ENCODE results near the gene OLFML2A.
"Not testable (repeated sequence)": the region's sequence is repeated elsewhere in the genome, so short reads cannot be mapped to it uniquely, and the experiment has no call there.

The OLFML2A gene

DNA sequence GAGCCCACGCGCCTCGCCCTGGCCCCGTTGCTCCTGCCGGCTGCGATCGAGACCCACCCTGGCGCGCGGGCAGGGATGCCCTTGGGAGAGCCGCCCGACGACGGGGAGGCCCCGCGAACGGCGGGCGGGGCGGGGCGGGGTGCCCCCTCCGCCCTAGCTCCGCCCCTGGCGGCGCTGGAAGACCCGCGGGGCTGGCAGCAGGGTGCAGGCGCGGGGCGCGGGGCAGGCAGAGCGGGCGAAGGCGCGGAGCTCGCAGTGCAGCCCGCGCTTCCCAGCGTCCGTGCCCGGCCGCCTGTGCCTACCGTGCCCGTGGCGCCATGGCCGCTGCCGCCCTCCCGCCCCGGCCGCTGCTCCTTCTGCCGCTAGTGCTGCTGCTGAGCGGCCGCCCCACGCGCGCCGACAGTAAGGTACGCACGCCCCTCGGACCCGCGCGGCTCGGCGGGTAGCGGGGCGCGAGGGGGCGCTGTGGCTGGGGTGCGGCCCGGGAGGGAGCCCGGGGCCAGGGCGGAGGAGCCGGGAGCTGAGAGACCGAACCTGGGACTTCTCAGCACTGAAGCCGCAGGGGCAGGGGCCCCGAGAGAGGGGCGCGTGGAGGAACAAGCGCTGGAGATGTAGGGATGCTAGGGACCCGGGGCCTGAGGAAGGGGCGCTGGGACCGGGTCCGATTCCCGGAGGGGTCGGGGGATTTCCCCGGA is at the start of gene OLFML2A:
TSS of gene OLFML2A (plus strand) at position 180 of the 695 bp plus-strand sequence. CDS start at position 318, 138 bp downstream.
- no peak for DNase-seq (ENCODE audit: low read depth in 2 of 2, low spot score in 1 of 2)

DNA sequence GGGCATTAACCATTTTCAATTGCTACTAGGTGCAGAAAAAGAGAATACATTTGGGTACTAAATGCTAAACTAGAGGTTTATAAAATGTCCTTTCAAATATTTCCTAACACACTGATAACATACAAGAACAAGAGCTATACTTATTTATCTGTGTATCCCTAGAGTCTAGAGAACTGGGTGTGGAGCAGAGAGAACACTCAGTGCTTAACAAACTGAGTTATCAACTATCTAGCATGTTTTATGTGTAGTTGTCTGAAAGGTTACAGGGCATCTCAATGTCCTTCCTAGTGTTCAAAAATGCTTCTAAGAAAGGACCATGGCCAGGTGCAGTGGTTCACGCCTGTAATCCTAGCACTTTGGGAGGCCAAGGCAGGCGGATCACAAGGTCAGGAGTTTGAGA is 46.2 kb upstream of the OLFML2A start:
- no peak for DNase-seq (ENCODE audit: low read depth in 2 of 2, low spot score in 1 of 2)

DNA sequence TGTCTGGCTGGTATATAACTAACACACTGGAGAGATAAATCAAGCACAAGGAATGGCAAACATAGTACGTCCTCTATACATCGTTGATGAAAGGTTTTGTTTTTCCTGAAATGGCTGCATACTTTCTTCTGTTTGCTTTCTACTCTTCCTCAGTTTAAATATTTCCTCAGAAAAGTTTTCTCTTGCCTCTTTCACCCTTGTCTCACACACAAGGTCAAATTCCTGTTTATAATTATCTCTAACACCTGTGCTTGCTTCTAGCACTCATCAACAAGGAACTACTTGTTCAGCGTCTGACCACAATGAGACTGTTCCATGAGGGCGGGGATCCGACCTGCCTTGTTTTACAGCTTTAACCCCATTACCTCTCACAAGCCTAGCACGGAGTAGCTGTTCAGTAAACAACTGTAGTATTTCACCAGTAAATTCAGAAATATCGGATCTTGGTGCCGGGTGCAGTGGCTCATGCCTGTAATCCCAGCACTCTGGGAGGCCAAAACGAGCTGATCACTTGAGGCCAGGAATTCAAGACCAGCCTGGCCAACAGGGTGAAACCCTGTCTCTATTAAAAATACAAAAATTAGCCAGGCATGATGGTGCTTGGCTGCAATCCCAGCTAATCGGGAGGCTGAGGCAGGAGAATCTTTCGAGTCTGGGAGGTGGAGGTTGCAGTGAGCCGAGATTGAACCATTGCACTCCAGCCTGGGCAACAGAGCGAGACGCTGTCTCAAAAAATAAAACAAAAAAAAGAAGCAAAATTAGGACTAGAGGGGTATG is 42.8 kb upstream of the OLFML2A start:
- no peak for DNase-seq (ENCODE audit: low read depth in 2 of 2, low spot score in 1 of 2)

DNA sequence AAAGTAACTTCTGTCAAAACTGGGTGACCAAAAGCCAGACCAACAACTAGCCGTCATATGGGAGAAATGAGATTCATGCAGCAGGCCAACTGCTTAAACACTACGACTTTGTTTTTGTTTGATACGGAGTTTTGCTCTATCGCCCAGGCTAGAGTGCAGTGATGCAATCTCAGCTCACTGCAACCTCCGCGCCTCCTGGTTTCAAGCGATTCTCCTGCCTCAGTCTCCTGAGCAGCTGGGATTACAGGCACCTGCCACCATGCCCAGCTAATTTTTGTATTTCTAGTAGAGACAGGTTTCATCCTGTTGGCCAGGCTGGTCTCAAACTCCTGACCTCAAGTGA is 42.2 kb upstream of the OLFML2A start:
- DNase-seq (ENCODE audit: low read depth in 2 of 2, low spot score in 1 of 2) = not testable (repeated sequence)

DNA sequence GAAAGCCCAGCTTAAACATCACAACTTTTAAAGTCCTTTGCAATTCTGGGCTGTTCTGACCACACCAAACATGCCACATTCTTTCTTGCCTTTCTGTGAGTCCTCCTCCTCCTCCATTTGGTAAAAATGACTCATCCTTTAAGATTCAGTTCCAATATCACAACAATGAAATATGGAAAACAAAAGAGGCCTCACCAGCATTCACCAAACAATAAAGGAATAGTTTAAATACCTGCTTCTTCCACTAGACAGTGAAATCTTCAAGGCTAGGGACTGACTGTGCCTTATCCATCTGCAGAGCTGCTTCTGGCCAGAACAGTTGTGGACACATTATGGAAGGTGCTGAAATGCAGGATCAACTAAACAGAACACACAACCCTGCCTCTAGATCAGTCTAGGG is 41.8 kb upstream of the OLFML2A start:
- no peak for DNase-seq (ENCODE audit: low read depth in 2 of 2, low spot score in 1 of 2)

DNA sequence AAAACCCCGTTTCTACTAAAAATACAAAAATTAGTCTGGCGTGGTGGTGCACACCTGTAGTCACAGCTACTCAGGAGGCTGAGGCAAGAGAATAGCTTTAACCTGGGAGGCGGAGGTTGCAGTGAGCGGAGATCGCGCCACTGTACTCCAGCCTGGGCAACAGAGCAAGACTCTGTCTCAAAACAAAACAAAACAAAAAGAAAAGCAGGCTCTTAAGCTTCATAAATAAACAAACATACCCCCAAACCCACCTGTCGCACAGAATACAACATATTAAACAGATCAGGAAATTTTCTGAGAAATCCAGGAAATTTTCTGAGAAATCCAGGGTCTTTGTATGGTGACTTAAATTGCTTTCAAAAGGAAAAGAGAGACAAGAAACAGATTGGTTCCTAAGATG is 38.9 kb upstream of the OLFML2A start:
- DNase-seq (ENCODE audit: low read depth in 2 of 2, low spot score in 1 of 2) = not testable (repeated sequence)

DNA sequence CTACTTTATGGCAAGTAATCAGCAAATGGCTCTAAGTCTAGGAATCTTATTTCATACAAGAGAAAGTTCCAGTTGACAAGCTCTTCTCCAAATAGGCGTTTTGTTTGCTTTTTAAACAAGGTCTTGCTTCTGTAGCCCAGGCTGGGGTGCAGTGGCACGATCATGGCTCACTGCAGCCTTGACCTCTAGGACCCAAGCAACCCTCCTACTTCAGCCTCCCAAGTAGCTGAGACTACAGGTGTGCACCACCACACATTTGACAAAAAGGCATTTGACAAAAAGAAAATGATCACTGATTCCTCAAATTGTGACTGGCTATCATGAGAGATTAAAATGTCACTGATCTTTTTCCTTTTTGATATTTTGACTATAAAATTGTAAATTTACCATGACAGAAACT is 37.6 kb upstream of the OLFML2A start:
- no peak for DNase-seq (ENCODE audit: low read depth in 2 of 2, low spot score in 1 of 2)

DNA sequence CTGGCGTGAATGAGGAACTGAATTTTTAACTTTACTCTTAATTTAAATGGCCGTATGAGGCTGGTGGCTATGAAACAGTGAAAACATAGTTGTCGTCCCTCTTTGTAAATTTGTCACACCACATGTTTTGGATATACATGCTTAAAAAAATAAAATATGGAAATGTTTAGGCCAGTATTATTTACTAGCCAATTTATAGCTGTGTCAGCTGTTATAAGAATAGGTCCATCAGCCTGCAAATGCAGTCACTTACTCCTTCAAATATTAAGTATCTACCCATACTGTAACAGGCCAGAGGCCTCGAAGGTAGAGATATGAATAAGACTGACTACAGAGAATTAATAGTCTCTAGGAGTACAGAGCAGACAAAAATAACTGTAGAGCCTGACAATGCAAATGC is 35.8 kb upstream of the OLFML2A start:
- DNase-seq (ENCODE audit: low read depth in 2 of 2, low spot score in 1 of 2) = no peak

DNA sequence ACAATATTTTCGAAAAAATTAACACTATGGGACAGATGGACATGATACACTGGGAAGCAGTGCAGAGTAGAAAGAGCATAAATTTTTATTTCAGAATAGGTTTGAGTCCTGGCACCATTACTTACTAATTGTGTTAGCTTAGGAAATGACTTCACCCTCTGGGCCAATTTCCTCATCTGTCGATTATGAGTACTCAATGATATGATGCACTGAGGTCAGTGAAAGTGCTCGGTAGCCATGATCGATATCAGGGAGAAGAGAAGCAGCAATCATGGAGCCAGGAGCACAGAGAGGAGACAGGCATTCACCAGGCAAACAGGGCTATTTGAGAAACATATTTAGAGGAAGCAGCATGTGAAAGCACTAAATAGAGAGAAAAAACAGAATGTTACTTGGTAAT is 35.3 kb upstream of the OLFML2A start:
- no peak for DNase-seq (ENCODE audit: low read depth in 2 of 2, low spot score in 1 of 2)

DNA sequence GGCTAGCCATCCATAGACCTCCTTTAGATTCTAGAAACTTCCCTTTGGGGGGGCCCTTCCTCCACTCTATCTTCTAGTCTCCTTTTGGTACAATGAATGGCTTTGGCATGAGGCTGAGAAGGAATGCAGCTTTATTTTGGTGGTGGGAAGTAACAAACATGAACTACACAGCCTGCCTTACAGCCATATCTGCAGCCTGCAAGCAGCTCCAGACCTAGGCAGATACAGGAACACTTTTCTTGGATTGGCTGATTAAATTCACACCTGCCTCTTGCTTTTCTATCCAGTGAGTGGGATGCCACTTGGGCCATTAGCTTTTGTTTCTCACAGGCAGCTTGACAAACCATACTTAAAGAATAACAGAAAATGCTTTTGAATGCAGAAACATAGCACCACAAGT is 34.0 kb upstream of the OLFML2A start:
- no peak for DNase-seq (ENCODE audit: low read depth in 2 of 2, low spot score in 1 of 2)

DNA sequence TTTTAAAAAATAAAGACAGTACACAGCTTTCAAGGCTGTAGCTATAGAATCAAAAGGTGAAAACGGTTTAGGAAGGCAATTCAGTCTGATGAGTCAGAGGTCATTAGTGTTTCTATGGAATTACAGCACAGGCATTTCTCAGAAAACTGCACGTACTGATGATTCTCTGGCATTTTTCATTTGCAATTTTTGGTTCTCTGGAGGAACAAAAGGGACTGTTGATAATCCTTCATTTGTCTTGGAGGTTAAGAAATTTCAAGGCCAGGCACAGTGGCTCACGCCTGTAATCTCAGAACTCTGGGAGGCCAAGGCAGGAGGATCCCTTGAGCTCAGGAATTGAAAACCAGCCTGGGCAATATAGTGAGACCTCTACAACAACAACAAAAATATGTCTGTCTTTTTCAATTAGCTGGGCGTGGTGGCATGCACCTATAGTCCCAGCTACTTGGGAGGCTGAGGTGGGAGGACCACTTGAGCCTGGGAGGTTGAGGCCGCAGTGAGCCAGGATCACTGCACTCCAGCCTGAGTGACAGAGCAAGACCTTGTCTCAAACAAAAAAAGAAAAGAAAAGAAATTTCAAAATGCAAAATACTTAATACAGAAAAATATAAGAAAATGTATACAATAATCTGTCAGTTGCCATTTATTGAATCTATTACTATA is 33.1 kb upstream of the OLFML2A start:
- no peak for DNase-seq (ENCODE audit: low read depth in 2 of 2, low spot score in 1 of 2)

DNA sequence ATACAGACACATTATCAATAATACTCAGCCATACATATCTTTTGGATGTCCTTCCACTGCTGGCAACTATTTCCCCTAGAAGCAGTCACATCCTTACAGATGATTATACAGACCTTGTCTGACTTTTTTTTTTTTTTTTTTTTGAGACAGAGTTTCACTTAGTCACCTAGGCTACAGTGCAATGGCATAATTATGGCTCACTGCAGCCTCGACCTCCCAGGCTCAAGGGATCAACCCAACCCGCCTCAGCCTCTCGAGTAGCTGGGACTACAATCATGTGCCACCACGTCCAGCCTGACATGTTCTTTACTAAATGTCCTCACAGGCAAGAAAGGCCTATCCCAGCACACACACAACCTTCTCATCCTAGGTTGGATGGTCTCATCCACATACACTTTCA is 29.9 kb upstream of the OLFML2A start:
- DNase-seq (ENCODE audit: low read depth in 2 of 2, low spot score in 1 of 2) = no peak

DNA sequence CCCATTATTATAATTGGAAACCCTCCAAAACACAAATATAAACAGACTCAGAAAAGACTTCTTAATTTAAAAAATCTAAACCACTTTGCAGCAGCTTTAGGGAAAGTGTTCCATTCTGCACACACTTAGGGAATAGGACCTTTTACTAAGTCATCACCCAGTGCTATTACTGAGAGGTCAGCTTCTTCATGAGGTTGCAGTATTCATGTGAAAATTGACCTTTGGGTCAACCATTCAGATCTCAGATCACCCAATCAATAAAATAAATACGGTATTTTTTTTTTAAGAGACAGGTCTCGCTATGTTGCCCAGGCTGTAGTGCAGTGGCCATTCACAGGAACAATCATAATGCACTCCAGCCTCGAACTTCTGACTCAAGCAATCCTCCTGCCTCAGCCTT is 27.6 kb upstream of the OLFML2A start:
- DNase-seq (ENCODE audit: low read depth in 2 of 2, low spot score in 1 of 2) = no peak

DNA sequence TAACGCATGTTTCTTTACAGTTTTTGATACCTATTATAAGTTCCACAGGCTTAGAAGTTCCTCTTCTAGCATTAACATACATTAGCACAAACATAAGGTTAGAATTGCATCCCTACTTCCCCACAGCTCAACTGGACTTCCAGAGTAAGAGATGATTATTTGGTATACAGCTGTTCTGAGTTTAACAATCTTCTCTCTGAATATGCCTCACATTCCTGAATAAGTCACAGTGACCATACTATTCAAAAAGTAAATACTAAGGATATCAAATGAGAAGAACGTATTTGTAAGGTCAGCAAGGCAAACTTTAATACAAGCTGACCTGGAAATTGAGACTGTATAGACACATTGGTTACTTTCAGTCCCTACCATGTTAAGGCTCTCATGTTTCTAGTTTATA is 27.2 kb upstream of the OLFML2A start:
- no peak for DNase-seq (ENCODE audit: low read depth in 2 of 2, low spot score in 1 of 2)

DNA sequence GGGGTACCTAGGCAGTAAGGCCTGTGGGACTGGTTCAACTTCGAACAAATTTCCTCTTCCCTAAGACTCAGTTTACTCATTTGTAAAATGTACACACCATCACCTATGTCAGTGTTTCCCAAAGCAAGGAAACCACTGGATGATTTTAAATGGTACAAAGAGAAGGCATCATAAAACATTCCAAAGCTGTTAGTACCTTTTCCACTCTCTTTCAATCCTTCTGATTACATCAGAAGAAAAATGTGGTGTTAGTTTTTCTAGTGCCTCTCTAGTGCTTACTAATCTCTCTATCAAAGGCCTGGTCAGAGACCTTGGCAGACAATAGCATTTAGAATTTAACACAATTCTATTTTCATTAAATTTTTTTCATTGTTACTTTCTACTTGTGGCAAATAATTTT is 24.0 kb upstream of the OLFML2A start:
- no peak for DNase-seq (ENCODE audit: low read depth in 2 of 2, low spot score in 1 of 2)

DNA sequence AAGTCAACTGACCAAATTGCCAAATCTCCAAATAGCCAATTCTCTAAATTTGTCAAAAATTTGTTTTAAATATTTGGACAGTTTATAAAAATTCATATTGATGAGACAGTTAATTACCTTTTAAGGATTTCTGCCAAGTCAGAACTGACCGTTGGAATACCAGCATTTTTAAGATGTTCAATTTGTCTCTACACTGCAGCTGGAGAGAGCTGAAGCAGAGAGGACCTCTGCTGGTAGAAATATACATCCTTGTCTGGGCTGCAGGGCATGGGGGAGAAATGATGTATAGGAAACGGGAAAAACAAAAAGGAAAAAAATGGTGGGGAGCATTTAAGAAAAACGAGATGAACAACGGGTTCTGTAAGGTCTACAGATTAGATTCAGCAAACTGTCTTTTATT is 22.6 kb upstream of the OLFML2A start:
- DNase-seq (ENCODE audit: low read depth in 2 of 2, low spot score in 1 of 2) = no peak

DNA sequence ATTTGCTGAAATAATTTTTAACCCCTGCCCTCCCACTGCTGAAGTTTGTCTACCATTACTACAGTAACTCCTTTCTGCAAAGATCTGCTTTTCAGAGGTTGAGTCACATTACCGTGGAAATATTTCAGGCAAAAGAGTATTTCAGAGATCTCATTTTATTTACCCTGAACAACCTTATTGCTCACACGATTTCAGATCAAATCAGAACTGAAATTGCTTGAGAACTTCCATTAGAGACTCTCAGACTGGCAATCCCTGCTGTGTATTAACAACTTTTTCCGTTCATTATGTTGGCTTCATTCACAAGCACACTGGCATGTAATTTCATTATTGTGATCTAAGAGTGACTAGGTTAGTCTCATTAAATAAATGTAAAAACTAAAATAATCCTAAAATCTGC is 21.9 kb upstream of the OLFML2A start:
- DNase-seq (ENCODE audit: low read depth in 2 of 2, low spot score in 1 of 2) = no peak

DNA sequence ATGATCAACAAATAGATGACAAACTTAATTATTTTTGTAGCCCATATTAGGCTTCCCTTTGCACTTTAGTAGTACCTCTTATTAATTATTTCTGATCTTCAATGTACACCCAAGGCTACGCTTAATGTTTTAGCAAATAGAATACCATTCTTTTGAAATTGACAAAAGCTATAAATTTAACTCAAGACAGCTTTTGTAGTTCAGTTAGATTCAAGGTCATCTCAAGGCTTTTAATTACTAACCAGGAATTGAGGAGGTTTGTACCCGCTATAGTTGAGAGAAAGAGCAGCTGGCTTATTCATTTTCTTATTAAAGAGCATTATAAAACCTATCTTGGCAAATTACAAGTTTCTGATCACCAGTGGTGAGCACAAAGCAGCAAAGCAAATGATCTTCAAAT is 20.9 kb upstream of the OLFML2A start:
- DNase-seq (ENCODE audit: low read depth in 2 of 2, low spot score in 1 of 2) = no peak

DNA sequence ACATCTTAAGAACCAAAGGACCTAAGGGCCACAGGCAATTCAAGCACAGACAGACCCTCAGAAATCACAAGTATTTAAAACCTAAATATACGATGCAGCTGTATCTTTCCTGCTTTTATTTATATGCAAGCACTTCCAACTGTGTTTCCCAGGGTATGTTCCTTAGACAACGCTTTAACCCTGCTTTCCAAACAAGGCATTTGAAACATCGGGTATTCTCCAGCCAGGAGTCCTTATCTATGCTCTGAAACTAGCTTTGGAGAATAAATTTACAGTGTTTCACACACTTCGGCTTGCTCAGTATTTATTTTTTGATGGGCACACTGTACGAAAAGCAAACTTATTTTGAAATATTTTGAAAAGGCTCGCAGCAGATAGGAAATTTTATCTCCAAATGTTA is 19.3 kb upstream of the OLFML2A start:
- DNase-seq (ENCODE audit: low read depth in 2 of 2, low spot score in 1 of 2) = no peak

DNA sequence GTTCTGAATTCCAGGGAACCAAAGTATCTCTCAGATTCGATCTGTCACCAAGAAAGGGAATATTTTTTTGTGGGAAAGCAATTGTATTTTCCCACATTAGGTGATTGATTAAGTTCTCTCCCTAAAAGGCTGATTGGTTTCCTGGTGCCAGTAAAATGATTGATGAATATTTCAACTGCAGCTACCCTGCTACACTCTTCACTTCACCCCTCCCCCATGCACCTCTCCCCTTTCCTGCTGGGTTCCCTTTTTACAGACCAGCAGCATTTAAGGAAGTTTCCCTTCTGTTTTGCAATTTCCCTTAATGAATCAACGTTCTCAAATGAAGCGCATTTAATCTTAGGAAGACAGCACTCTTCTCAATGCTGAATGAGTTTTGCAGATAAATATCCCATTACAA is 18.9 kb upstream of the OLFML2A start:
- no peak for DNase-seq (ENCODE audit: low read depth in 2 of 2, low spot score in 1 of 2)

DNA sequence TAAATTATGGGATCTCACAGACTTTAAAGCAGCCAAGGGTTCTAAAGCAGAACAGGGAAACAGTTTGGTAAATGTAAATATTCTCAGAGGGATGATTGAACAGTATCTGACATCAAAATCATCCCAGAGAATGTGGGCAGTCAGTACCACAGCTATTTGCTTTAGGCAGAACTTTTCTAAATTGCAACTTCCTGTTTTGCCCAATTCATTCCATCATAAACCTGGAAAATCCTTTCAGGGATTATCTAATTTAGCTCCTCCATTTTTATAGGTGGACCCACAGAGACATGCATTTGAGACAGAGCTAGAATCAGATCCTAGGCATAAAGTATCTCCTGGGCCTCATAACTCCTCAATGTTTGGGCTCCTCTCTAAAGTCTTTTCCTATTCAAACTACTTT is 18.2 kb upstream of the OLFML2A start:
- no peak for DNase-seq (ENCODE audit: low read depth in 2 of 2, low spot score in 1 of 2)

DNA sequence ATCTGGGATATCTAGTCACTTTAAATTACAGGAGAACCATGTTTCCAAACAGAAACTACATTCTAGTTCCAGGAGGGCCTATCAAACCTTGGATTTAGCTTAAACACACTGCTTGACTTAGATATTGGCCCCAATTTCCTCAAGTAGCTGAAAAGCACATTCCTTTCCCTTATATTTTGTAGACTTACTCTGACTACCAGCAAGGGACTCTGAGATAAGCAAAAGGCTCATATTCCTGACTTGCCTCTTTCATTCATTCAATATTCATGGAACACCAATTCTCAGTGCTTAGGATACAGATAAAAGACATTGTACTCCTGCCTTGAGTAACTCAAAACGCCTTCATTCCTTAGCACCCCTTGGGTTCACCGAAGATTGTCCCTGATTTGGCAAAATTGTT is 17.6 kb upstream of the OLFML2A start:
- no peak for DNase-seq (ENCODE audit: low read depth in 2 of 2, low spot score in 1 of 2)
